WERI-Rb-1 (cell line): ENCODE measurements around the gene ZFP36.
A peak's percentile ranks its signal among the peaks of the same experiment; 100 is the strongest.

ENCODE experiments used
- DNase-seq: peaks from one replicate; pipeline ENCODE4 v3.0.0-alpha.2; 2020
- H3K27ac ChIP-seq: fragments of 250-450 bp; sonication (Bioruptor Pico); 2 replicates; pipeline ENCODE4 v1.5.1; 2020; ENCODE audit warnings: mild to moderate bottlenecking, moderate library complexity
- H3K27me3 ChIP-seq: fragments of 250-450 bp; sonication (Bioruptor Pico); 2 replicates; pipeline ENCODE4 v1.5.1; 2021; ENCODE audit warnings: mild to moderate bottlenecking, low read depth, moderate library complexity; ENCODE audit not compliant: insufficient read depth, severe bottlenecking
- H3K36me3 ChIP-seq: fragments of 250-450 bp; sonication (Bioruptor Pico); 2 replicates; pipeline ENCODE4 v1.5.1; 2020; ENCODE audit warnings: mild to moderate bottlenecking, moderate library complexity
- H3K4me3 ChIP-seq: 2 replicates; pipeline ENCODE4 v1.5.1; 2011; ENCODE audit warnings: low read depth, mild to moderate bottlenecking, control low read depth, low read length
- H3K9me3 ChIP-seq: fragments of 250-450 bp; sonication (Bioruptor Pico); 2 replicates; pipeline ENCODE4 v1.5.1; 2021; ENCODE audit warnings: mild to moderate bottlenecking, moderate library complexity; ENCODE audit not compliant: severe bottlenecking
- TF ChIP-seq, protein P1 (sequence below): IDR thresholded peaks from 2 replicates; pipeline ENCODE4 v1.5.1; 2011; ENCODE audit warnings: low read depth, mild to moderate bottlenecking, control low read depth, inconsistent platforms, low read length

The ZFP36 gene

DNA sequence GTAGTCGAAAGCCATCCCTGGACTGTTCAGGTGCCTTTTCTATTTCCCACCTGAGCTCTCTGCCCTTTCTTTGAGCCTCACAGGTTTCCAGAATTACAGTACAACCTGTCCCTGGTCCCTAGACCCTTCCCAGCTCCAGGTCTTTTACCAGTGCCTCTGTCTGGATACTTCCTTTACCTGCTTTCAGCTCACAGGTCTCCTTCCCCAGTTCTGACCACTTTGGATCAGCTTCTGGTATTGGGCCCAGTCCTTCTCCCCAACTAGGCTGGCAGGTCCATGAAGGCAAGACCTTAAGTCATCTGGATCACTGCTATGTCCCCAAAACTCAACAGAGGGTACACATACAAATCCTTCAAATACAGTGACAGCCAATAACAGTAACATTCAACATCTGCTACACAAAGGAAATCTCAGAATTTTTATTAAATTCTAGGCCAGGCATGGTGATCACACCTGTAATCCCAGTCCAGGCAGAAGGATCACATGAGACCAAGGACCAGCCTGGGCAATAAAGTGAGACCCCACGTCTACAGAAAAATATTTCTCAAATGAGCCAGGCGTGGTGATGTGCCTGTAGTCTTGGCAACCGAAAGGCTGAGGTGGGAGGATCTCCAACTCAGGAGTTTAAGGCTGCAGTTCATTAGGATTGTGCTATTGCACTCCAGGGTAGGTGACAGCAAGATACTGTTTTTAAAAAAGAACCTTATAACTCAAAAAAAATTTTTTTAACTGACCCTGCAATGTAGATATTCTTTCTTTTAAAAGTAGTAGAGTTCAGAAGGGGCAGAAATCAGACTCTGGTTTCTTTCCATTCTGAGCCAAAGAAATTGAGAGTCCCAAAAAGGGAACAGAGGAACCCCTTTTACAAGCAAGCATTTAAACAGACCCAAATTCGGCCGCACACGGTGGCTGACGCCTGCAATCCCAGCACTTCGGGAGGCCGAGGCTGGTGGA is 27.8 kb downstream of the ZFP36 start:
- peaks cover 50% of the 10 kb centered on the region for H3K36me3 ChIP-seq
- no peaks in the 10 kb centered on the region for H3K9me3 ChIP-seq
- peak overlapping the region; percentile 91; the same call in 1 of the 2 replicates for H3K27ac ChIP-seq
- H3K27me3 ChIP-seq: no peaks in the 10 kb centered on the region
- TF ChIP-seq, protein P1, sequence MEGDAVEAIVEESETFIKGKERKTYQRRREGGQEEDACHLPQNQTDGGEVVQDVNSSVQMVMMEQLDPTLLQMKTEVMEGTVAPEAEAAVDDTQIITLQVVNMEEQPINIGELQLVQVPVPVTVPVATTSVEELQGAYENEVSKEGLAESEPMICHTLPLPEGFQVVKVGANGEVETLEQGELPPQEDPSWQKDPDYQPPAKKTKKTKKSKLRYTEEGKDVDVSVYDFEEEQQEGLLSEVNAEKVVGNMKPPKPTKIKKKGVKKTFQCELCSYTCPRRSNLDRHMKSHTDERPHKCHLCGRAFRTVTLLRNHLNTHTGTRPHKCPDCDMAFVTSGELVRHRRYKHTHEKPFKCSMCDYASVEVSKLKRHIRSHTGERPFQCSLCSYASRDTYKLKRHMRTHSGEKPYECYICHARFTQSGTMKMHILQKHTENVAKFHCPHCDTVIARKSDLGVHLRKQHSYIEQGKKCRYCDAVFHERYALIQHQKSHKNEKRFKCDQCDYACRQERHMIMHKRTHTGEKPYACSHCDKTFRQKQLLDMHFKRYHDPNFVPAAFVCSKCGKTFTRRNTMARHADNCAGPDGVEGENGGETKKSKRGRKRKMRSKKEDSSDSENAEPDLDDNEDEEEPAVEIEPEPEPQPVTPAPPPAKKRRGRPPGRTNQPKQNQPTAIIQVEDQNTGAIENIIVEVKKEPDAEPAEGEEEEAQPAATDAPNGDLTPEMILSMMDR: no peak
- H3K4me3 ChIP-seq: peak overlapping the region; percentile 96
- DNase-seq: no peak

DNA sequence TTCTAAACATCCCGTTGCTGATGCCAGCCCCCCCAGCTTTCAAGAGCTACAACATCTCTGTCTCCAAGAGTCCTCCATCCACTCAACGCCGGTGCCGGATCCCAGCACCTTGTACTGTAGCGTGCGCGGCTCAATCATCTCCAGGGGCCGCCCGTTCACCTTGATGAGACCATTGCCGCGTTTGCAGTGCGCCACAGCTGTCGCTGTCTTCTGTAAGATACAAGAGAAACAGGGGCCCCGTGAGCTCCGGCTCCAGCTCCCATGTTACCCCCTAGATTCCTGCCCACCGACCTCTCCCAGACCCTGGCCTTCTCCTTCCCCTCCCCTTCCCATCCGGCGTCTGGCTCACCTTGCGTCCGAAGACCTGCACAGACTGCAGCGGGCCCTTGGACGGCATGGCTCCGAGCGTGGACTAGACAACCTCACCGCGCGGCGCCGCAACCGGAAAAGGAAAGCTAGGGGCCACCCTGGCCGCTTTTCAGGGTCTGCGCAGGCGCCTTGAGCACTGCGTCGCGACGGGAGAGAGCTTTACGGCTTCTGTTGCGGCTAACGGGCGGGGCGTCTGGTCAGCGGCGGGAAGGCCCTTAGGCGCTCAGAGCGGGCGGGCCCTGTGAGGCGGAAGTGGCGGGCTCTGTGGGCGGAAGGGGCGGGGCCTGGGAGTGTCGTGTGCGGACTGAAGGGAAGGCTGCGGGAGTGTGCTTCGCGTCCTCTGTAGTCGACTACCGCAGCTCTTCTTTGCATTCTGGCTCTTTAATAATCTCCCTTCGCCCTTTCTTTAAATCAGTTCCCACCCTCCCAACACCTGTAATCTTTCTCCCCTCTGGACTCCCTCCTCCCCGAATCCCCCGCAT is 29.1 kb downstream of the ZFP36 start, which contains the start of gene RPS16:
TSS of gene RPS16 (minus strand) at position 451 of the 851 bp plus-strand sequence. CDS start at position 397, 54 bp downstream.
- peak within 1 kb of the TSS; percentile 91 for H3K27ac ChIP-seq
- H3K9me3 ChIP-seq: no peaks in the 10 kb centered on the region
- TF ChIP-seq, protein P1: no peak
- peaks cover 48% of the 10 kb centered on the region for H3K36me3 ChIP-seq
- peak within 1 kb of the TSS; percentile 96 for H3K4me3 ChIP-seq
- peak; percentile 99 for DNase-seq
- H3K27me3 ChIP-seq: no peaks in the 10 kb centered on the region

DNA sequence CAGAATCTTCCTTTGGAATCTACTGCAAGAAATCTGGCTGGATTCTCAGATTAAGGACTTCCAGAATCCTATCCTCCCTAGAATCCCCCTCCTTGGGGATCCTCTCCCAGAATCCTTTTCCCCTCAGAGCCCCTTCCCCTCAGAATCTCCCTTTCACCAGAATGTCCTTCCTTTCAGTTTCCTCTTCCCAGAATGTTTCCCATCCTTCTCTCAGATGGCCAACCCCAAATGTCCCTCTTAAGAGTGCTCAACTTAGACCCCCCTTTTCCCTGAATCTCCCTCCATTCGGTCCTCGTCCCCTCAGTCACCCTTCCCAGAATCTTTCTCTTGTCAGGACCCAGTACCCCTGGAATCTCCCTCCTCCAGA is 29.7 kb downstream of the ZFP36 start:
- peaks cover 42% of the 10 kb centered on the region for H3K36me3 ChIP-seq
- H3K27me3 ChIP-seq: no peaks in the 10 kb centered on the region
- DNase-seq: no peak
- peak overlapping the region; percentile 91 for H3K27ac ChIP-seq
- no peaks in the 10 kb centered on the region for H3K9me3 ChIP-seq
- peak overlapping the region; percentile 96 for H3K4me3 ChIP-seq
- TF ChIP-seq, protein P1: no peak

DNA sequence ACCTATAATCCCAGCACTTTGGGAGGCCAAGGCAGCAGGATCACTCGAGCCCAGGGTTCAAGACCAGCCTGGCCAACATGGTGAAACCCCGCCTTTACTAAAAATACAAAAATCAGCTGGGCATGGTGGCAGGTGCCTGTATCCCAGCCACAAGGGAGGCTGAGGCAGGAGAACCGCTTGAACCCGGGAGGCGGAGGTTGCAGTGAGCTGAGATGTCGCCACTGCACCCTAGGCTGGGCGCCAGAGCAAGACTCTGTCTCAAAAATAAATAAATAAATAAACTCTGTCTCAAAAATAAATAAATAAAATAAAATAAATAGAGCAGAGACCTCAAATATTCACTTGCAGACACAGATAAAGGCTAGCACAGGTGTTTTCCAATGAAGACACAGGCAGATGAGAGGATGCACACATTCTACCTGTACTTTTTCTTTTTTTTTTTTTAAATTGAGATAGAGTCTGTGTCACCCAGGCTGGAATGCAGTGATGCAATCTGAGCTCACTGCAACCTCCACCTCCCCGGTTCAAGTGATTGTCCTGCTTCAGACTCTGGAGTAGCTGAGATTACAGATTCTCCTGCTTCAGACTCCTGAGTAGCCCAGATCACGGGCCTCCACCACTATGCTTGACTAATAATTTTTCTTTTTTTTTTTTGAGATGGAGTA is 31.8 kb downstream of the ZFP36 start:
- Histone ChIP-seq H3K27ac (no peak overlapping the region), H3K36me3 (peaks cover 23% of the 10 kb centered on the region), H3K9me3 (no peaks in the 10 kb centered on the region), H3K27me3 (no peaks in the 10 kb centered on the region), H3K4me3 (no peak overlapping the region)
- TF ChIP-seq, protein P1: no peak
- no peak for DNase-seq

DNA sequence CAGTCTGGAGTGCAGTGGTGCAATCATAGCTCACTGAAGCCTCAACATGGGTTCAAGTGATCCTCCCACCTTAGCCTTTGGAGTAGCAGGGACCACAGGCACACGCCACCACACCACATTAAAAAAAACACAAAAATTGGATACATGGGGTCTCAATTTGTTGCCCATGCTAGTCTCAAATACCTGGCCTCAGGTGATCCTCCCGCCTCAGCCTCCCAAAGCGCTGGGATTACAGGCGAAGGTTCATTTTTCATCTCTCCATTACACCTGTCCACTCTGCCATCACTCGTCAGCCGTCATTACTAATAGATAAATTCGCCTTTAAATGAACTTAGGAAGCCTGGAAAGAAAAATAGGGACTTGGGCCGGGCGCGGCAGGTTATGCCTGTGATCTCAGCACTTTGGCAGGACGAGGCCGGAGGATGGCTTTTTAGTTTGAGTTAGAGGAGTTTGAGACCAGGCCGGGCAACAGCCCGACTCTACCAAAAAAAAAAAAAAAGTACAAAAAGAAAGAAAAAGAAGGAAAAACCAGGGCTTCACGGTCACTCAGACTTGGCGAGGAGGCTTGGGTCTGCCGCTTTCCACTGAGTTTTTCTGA is 38.0 kb downstream of the ZFP36 start:
- peak overlapping the region; percentile 95 for H3K4me3 ChIP-seq
- H3K27me3 ChIP-seq: no peaks in the 10 kb centered on the region
- TF ChIP-seq, protein P1: no peak
- DNase-seq: no peak
- peak overlapping the region; percentile 90 for H3K27ac ChIP-seq
- H3K36me3 ChIP-seq: peaks cover 21% of the 10 kb centered on the region
- no peaks in the 10 kb centered on the region for H3K9me3 ChIP-seq
